Keratinocyte (primary cell): Measurements from ENCODE around the gene NAT16. TPM values are rescaled to one million over a fixed set of nuclear protein-coding genes. Genes with fewer than 3 reads are reported as not detected.
"Not testable (repeated sequence)": the region's sequence is repeated elsewhere in the genome, so short reads cannot be mapped to it uniquely, and the experiment has no call there.

Experiments used
- DNase-seq: peaks from one replicate; pipeline ENCODE4 v3.0.0-alpha.2; 2011; ENCODE audit warnings: low read depth, missing footprints, low spot score
- FAIRE-seq: peaks from 2 replicates; lab custom pipeline; 2011; peaks lifted over from hg19 to GRCh38; lab: Jason Lieb, UNC
- H2AFZ ChIP-seq: 2 replicates; pipeline ENCODE4 v1.6.0; 2012; ENCODE audit warnings: low read length, control low read depth, inconsistent platforms; ENCODE audit not compliant: control insufficient read depth
- H3K27ac ChIP-seq: 2 replicates; pipeline ENCODE4 v1.5.1; 2011; ENCODE audit warnings: low read length; ENCODE audit not compliant: control insufficient read depth, insufficient read depth
- H3K27me3 ChIP-seq: 3 replicates; pipeline ENCODE4 v1.6.0; 2011; ENCODE audit warnings: low read length; ENCODE audit not compliant: control insufficient read depth, insufficient read depth; ENCODE audit errors: extremely low read depth
- H3K36me3 ChIP-seq, 2 experiments: 2 replicates in 1 of 2; 3 replicates in 1 of 2; pipeline ENCODE4 v1.5.1; 2011; ENCODE audit warnings: low read length in 2 of 2, mild to moderate bottlenecking in 1 of 2; ENCODE audit not compliant: control insufficient read depth in 2 of 2, insufficient read depth in 2 of 2; ENCODE audit errors: extremely low read depth in 1 of 2
- H3K4me1 ChIP-seq: 3 replicates; pipeline ENCODE4 v1.5.1; 2011; ENCODE audit warnings: low read length; ENCODE audit not compliant: control insufficient read depth, insufficient read depth; ENCODE audit errors: extremely low read depth
- H3K4me2 ChIP-seq: 3 replicates; pipeline ENCODE4 v1.6.0; 2011; ENCODE audit warnings: low read depth, low read length; ENCODE audit not compliant: control insufficient read depth, insufficient read depth; ENCODE audit errors: extremely low read depth
- H3K4me3 ChIP-seq, 3 experiments: fragments of 200-600 bp in 1 of 3; sonication (generic) in 1 of 3; 2 replicates in 2 of 3; 3 replicates in 1 of 3; pipeline ENCODE4 v1.5.1; 2011 to 2016; ENCODE audit warnings: low read length in 3 of 3, mild to moderate bottlenecking in 3 of 3, control low read depth in 2 of 3, inconsistent platforms in 1 of 3, low read depth in 1 of 3, mixed read lengths in 1 of 3, mixed run types in 1 of 3, moderate library complexity in 1 of 3; ENCODE audit not compliant: control insufficient read depth in 2 of 3, insufficient read depth in 2 of 3; ENCODE audit errors: extremely low read depth in 1 of 3
- H3K79me2 ChIP-seq: 2 replicates; pipeline ENCODE4 v1.6.0; 2012; ENCODE audit warnings: low read length; ENCODE audit not compliant: control insufficient read depth, insufficient read depth
- H3K9ac ChIP-seq: 3 replicates; pipeline ENCODE4 v1.6.0; 2011; ENCODE audit warnings: low read length; ENCODE audit not compliant: control insufficient read depth, insufficient read depth; ENCODE audit errors: extremely low read depth
- H3K9me1 ChIP-seq: 3 replicates; pipeline ENCODE4 v1.6.0; 2011; ENCODE audit warnings: low read length; ENCODE audit not compliant: control insufficient read depth, insufficient read depth; ENCODE audit errors: extremely low read depth
- H3K9me3 ChIP-seq: 2 replicates; pipeline ENCODE4 v1.5.1; 2012; ENCODE audit warnings: low read depth, low read length; ENCODE audit not compliant: control insufficient read depth
- H4K20me1 ChIP-seq: 3 replicates; pipeline ENCODE4 v1.6.0; 2011; ENCODE audit warnings: low read length; ENCODE audit not compliant: control insufficient read depth, insufficient read depth; ENCODE audit errors: extremely low read depth
- EZH2 ChIP-seq: IDR thresholded peaks from one replicate; pipeline ENCODE4 v1.6.1; 2012; ENCODE audit warnings: inconsistent platforms, mild to moderate bottlenecking, low read length, moderate library complexity
- dilution Hi-C: fragments of 300-500 bp; cut with MboI; formaldehyde crosslinking; loops from one replicate; pipeline ENCODE4 v1.7.0; 2020; ENCODE audit warnings: low sequenced_read_pairs; ENCODE audit not compliant: extremely low pct_ligation_motif_present
- polyA plus RNA-seq, 5 experiments: library from polyadenylated mRNA; depleted of rRNA in 3 of 5; stranded (reverse) in 3 of 5; stranded (forward) in 1 of 5; unstranded in 1 of 5; fragments of >200 nt; gene quantifications; 1 replicate in 1 of 5; 2 replicates in 3 of 5; 3 replicates in 1 of 5; pipeline versions ENCODE4 v1.2.1 to v1.2.3, GENCODE V29; 2011 to 2012; ENCODE audit warnings: missing spikeins in 2 of 5, low read depth in 1 of 5, low replicate concordance in 1 of 5
- small RNA-seq, 3 experiments: library from RNA; depleted of rRNA; stranded (forward); fragments of <200 nt; gene quantifications; one replicate each; pipeline ENCODE3, GENCODE V24; 2012; ENCODE audit warnings: low read depth in 3 of 3, low replicate concordance in 1 of 3; ENCODE audit not compliant: insufficient read length in 3 of 3
- TF ChIP-seq, protein P1 (sequence below), 3 experiments: IDR thresholded peaks in 1 of 3; conservative IDR thresholded peaks in 1 of 3; optimal IDR thresholded peaks in 1 of 3; 2 replicates in 2 of 3; 3 replicates in 1 of 3; pipeline versions ENCODE3 to v1.5.1; 2011; ENCODE audit warnings: low read length in 3 of 3, mild to moderate bottlenecking in 3 of 3, moderate library complexity in 2 of 3, control low read depth in 1 of 3, inconsistent platforms in 1 of 3; ENCODE audit not compliant: insufficient read depth in 2 of 3; ENCODE audit errors: extremely low read depth in 1 of 3

The NAT16 gene
- polyA plus RNA-seq, 1 donor (not counting 4 experiments of a cell fraction or from before 2014, with no cell fraction given): not detected

DNA sequence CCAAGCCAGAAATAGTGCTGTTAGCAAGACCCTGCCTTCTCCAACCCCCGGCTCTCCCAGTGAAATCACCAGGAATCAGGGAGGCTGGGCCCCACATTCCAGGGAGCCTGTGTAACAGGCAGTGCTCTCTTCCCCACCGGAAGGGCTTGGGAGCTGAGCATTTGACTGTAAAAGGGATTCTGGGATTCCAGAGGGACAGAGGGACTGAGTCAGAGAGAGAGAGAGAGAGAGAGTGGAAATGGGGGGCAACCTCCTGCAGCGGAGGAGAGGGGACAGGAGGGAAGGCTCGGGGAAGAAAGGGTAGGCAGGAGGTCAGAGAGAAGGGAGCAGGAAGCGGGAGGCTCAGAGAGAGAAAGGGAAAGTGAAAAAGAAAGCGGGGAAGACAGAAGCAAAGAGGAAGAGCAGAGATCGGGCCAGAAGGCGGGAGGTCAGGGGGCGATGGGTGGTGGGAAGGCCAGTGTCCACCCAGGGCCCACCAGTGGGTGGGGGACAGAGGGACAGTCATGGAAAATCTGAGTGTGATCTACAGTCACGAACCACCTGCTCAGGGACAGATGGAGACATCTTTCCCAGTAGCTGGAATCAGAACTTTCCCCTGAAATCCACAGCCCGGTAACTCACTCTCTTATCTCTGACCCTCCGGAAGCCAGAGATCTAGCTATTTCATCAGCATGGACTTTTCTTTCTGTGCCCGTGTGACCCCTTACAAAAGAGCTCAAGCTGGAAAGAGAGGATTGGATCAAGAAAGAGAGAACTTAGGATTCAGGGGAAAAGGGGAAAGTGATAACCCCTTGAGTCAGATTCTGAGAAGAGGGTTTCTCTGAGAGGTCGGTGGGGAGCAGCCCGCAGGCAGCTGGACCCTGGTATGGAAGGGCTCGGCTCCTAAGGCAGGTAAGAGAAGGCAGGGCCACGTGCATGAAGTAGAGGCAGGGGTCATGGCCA lies 57.8 kb downstream of the NAT16 start:
- peak overlapping the region in 1 of 3 experiments; percentile 44 for H3K4me3 ChIP-seq
- DNase-seq (no peak), FAIRE-seq (no peak)
- H3K9me3 ChIP-seq: no peaks in the 10 kb centered on the region
- dilution Hi-C loops: no loop called here
- peaks cover 42% of the 10 kb centered on the region for H3K4me1 ChIP-seq
- no peaks in the 10 kb centered on the region for H3K27me3 ChIP-seq
- no peak for TF ChIP-seq EZH2
- TF ChIP-seq, protein P1, sequence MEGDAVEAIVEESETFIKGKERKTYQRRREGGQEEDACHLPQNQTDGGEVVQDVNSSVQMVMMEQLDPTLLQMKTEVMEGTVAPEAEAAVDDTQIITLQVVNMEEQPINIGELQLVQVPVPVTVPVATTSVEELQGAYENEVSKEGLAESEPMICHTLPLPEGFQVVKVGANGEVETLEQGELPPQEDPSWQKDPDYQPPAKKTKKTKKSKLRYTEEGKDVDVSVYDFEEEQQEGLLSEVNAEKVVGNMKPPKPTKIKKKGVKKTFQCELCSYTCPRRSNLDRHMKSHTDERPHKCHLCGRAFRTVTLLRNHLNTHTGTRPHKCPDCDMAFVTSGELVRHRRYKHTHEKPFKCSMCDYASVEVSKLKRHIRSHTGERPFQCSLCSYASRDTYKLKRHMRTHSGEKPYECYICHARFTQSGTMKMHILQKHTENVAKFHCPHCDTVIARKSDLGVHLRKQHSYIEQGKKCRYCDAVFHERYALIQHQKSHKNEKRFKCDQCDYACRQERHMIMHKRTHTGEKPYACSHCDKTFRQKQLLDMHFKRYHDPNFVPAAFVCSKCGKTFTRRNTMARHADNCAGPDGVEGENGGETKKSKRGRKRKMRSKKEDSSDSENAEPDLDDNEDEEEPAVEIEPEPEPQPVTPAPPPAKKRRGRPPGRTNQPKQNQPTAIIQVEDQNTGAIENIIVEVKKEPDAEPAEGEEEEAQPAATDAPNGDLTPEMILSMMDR (optimal IDR thresholded peaks at IDR 0.05 in 1 of 3, IDR thresholded peaks at IDR 0.05 in 1 of 3, conservative IDR thresholded peaks at IDR 0.05 in 1 of 3; ENCODE audit: extremely low read depth in 1 of 3, insufficient read depth in 2 of 3, low read length in 3 of 3): no peak
- H3K79me2 ChIP-seq: peaks cover 3% of the 10 kb centered on the region
- peak overlapping the region; percentile 65 for H3K4me2 ChIP-seq
- peak overlapping the region; percentile 61 for H2AFZ ChIP-seq
- peak overlapping the region; percentile 67 for H3K27ac ChIP-seq
- no peaks in the 10 kb centered on the region for H4K20me1 ChIP-seq
- peaks cover 2% of the 10 kb centered on the region for H3K9me1 ChIP-seq
- no peaks in the 10 kb centered on the region for H3K36me3 ChIP-seq
- peak overlapping the region; percentile 71 for H3K9ac ChIP-seq

DNA sequence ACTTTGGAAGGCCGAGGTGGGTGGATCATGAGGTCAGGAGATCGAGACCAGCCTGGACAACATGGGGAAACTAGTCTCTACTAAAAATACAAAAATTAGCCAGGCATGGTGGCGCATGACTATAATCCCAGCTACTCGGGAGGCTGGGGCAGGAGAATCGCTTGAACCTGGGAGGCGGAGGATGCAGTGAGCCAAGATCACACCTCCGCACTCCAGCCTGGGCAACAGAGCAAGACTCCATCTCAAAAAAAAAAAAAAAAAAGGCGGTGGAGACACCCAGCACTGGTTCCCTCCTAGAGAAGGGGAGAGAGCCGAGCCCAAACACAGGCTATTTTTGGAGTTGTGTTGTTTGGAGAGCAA lies 58.5 kb downstream of the NAT16 start:
- DNase-seq, dilution Hi-C loops, H3K9me1 ChIP-seq, H3K79me2 ChIP-seq, H3K36me3 ChIP-seq, H3K9me3 ChIP-seq, H4K20me1 ChIP-seq, FAIRE-seq, H3K27me3 ChIP-seq, H3K4me3 ChIP-seq: not testable (repeated sequence)
- Histone ChIP-seq H3K9ac (peak overlapping the region; percentile 71), H2AFZ (peak overlapping the region; percentile 17), H3K4me1 (peaks cover 42% of the 10 kb centered on the region), H3K4me2 (peak overlapping the region; percentile 65), H3K27ac (peak overlapping the region; percentile 67)

Small RNAs within 50 kb of the gene (small RNA-seq; reads per million reads assigned to genes)
- gene MIR4653: 0 to 0.33 (median 0) reads per million in 3 experiments

Other genes starting within 250 kb of the NAT16 start
- gene MUC3A, start 230.8 kb downstream of the NAT16 start, polyA plus RNA-seq: 0.06 to 1.2 TPM (median 0.10 TPM) in 3 replicates
- 0.24 to 0.33 TPM in 2 of 3 replicates, not detected in the other for gene MUC12, start 210.7 kb downstream of the NAT16 start, polyA plus RNA-seq
- gene MUC17, start 160.2 kb downstream of the NAT16 start, polyA plus RNA-seq: not detected in 3 replicates
- gene TRIM56, start 94.8 kb downstream of the NAT16 start, polyA plus RNA-seq: 3.0 to 3.9 TPM (median 3.6 TPM) in 3 replicates
- gene SERPINE1, start 53.2 kb downstream of the NAT16 start, polyA plus RNA-seq: 522 to 820 TPM (median 808 TPM) in 3 replicates
- 279 to 310 TPM (median 289 TPM) in 3 replicates for gene AP1S1, start 25.8 kb downstream of the NAT16 start, polyA plus RNA-seq
- 0.04 to 0.06 TPM in 2 of 3 replicates, not detected in the other for gene VGF, start 14.7 kb downstream of the NAT16 start, polyA plus RNA-seq
- gene MOGAT3, start 20.7 kb upstream of the NAT16 start, polyA plus RNA-seq: not detected in 3 replicates
- 31.6 to 71.6 TPM (median 36.1 TPM) in 3 replicates for gene PLOD3, start 37.3 kb upstream of the NAT16 start, polyA plus RNA-seq
- gene ZNHIT1, start 37.9 kb upstream of the NAT16 start, polyA plus RNA-seq: 46.4 to 63.1 TPM (median 47.5 TPM) in 3 replicates
- gene CLDN15, start 57.5 kb upstream of the NAT16 start, polyA plus RNA-seq: 1.9 to 4.1 TPM (median 2.4 TPM) in 3 replicates
- 202 to 244 TPM (median 240 TPM) in 3 replicates for gene FIS1, start 64.8 kb upstream of the NAT16 start, polyA plus RNA-seq
- gene IFT22, start 141.5 kb upstream of the NAT16 start, polyA plus RNA-seq: 28.3 to 30.1 TPM (median 29.4 TPM) in 3 replicates
- not detected in 3 replicates for gene COL26A1, start 182.6 kb upstream of the NAT16 start, polyA plus RNA-seq